Measurements from ENCODE around the gene PLXNB2.
A peak's percentile ranks its signal among the peaks of the same experiment; 100 is the strongest.

The PLXNB2 gene

GRCh38 chr22:50294319-50294656, 13.2 kb downstream of the PLXNB2 start:
- no peak for DNase-seq
- H3K27ac ChIP-seq (ENCODE audit: low read depth, low read length), result peak overlapping the region; percentile 73
- no peak overlapping the region for H4K12ac ChIP-seq (ENCODE audit: low read depth, low read length)
- WGBS (ENCODE audit: extremely low coverage, insufficient coverage, insufficient read length), result no CpG with 5 or more reads among the region's 5 CpGs
- no peak overlapping the region for H3K9ac ChIP-seq (ENCODE audit: low read length)
- peaks cover 23 to 27% of the 10 kb centered on the region in 2 experiments for H3K36me3 ChIP-seq (ENCODE audit: control insufficient read depth in 1 of 2, insufficient read depth in 2 of 2, low read length in 2 of 2)
- H2BK12ac ChIP-seq (ENCODE audit: low read length), result peak overlapping the region; percentile 19
- H2AFZ ChIP-seq (ENCODE audit: insufficient read depth, low read length, poor library complexity), result peak overlapping the region; percentile 11
- H3K18ac ChIP-seq (ENCODE audit: low read length), result peak overlapping the region; percentile 54
- peak overlapping the region; percentile 68 for H2BK5ac ChIP-seq (ENCODE audit: low read depth, low read length, poor library complexity)
- peak overlapping the region; percentile 80 for H3K14ac ChIP-seq (ENCODE audit: low read length)
- H3K4me1 ChIP-seq (ENCODE audit: control insufficient read depth in 1 of 2, insufficient read depth in 2 of 2, low read length in 2 of 2), result peaks cover 29 to 37% of the 10 kb centered on the region in 2 experiments
- peaks cover 15% of the 10 kb centered on the region for H3K79me2 ChIP-seq (ENCODE audit: control insufficient read depth, insufficient read depth, low read length, poor library complexity)
- H4K91ac ChIP-seq (ENCODE audit: low read depth, low read length), result peak overlapping the region; percentile 69
- H2AK5ac ChIP-seq (ENCODE audit: low read length), result peak overlapping the region; percentile 51
- peaks cover 25% of the 10 kb centered on the region for H3K79me1 ChIP-seq (ENCODE audit: low read length)
- H3K9me3 ChIP-seq (ENCODE audit: insufficient read depth, low read depth, low read length), result peaks cover 4% of the 10 kb centered on the region
- no peaks in the 10 kb centered on the region for H3K27me3 ChIP-seq (ENCODE audit: insufficient read depth, low read length)
- no peak overlapping the region for H3K4ac ChIP-seq (ENCODE audit: low read depth, low read length)
- no peak overlapping the region for H3K23ac ChIP-seq (ENCODE audit: low read length)
- no peak overlapping the region for H3K4me3 ChIP-seq (ENCODE audit: low read depth, low read length)
- peak overlapping the region; percentile 10 for H4K8ac ChIP-seq (ENCODE audit: low read depth, low read length)
- H3K4me2 ChIP-seq (ENCODE audit: low read length), result no peak overlapping the region
- H2BK120ac ChIP-seq (ENCODE audit: insufficient read depth, low read length, poor library complexity), result peak overlapping the region; percentile 49

GRCh38 chr22:50293441-50294318, 13.8 kb downstream of the PLXNB2 start:
- H3K14ac ChIP-seq (ENCODE audit: low read length), result peak overlapping the region; percentile 80
- peak overlapping the region; percentile 90 for H3K27ac ChIP-seq (ENCODE audit: low read depth, low read length)
- H3K9me3 ChIP-seq (ENCODE audit: insufficient read depth, low read depth, low read length), result peaks cover 4% of the 10 kb centered on the region
- peaks cover 22% of the 10 kb centered on the region for H3K79me1 ChIP-seq (ENCODE audit: low read length)
- no peaks in the 10 kb centered on the region for H3K27me3 ChIP-seq (ENCODE audit: insufficient read depth, low read length)
- H3K4me3 ChIP-seq (ENCODE audit: low read depth, low read length), result no peak overlapping the region
- H3K23ac ChIP-seq (ENCODE audit: low read length), result no peak overlapping the region
- H2BK120ac ChIP-seq (ENCODE audit: insufficient read depth, low read length, poor library complexity), result peak overlapping the region; percentile 91
- peak overlapping the region; percentile 21 for H3K4ac ChIP-seq (ENCODE audit: low read depth, low read length)
- WGBS (ENCODE audit: extremely low coverage, insufficient coverage, insufficient read length), result no CpG with 5 or more reads among the region's 42 CpGs
- peak overlapping the region; percentile 82 for H4K91ac ChIP-seq (ENCODE audit: low read depth, low read length)
- peaks cover 27 to 34% of the 10 kb centered on the region in 2 experiments for H3K4me1 ChIP-seq (ENCODE audit: control insufficient read depth in 1 of 2, insufficient read depth in 2 of 2, low read length in 2 of 2)
- peak overlapping the region; percentile 68 for H2AFZ ChIP-seq (ENCODE audit: insufficient read depth, low read length, poor library complexity)
- H3K18ac ChIP-seq (ENCODE audit: low read length), result peak overlapping the region; percentile 54
- H2BK12ac ChIP-seq (ENCODE audit: low read length), result peak overlapping the region; percentile 19
- peak overlapping the region; percentile 18 for H4K8ac ChIP-seq (ENCODE audit: low read depth, low read length)
- peaks cover 29 to 33% of the 10 kb centered on the region in 2 experiments for H3K36me3 ChIP-seq (ENCODE audit: control insufficient read depth in 1 of 2, insufficient read depth in 2 of 2, low read length in 2 of 2)
- H3K9ac ChIP-seq (ENCODE audit: low read length), result no peak overlapping the region
- DNase-seq, result peak; percentile 78 to 89
- peak overlapping the region; percentile 51 for H2AK5ac ChIP-seq (ENCODE audit: low read length)
- H3K79me2 ChIP-seq (ENCODE audit: control insufficient read depth, insufficient read depth, low read length, poor library complexity), result peaks cover 13% of the 10 kb centered on the region
- H3K4me2 ChIP-seq (ENCODE audit: low read length), result peak overlapping the region; percentile 64
- H4K12ac ChIP-seq (ENCODE audit: low read depth, low read length), result no peak overlapping the region
- peak overlapping the region; percentile 68 for H2BK5ac ChIP-seq (ENCODE audit: low read depth, low read length, poor library complexity)

- Histone ChIP-seq H3K14ac (ENCODE audit: low read length) (peak overlapping the region; percentile 60), H4K12ac (ENCODE audit: low read depth, low read length) (peak overlapping the region; percentile 72), H3K9me3 (ENCODE audit: insufficient read depth, low read depth, low read length) (peaks cover 4% of the 10 kb centered on the region), H2AK5ac (ENCODE audit: low read length) (peak overlapping the region; percentile 66), H3K36me3 (ENCODE audit: control insufficient read depth in 1 of 2, insufficient read depth in 2 of 2, low read length in 2 of 2) (peaks cover 38 to 41% of the 10 kb centered on the region in 2 experiments), H3K4me3 (ENCODE audit: low read depth, low read length) (peak overlapping the region; percentile 26), H2AFZ (ENCODE audit: insufficient read depth, low read length, poor library complexity) (peak overlapping the region; percentile 4), H3K4ac (ENCODE audit: low read depth, low read length) (peak overlapping the region; percentile 77), H3K23ac (ENCODE audit: low read length) (no peak overlapping the region), H3K79me2 (ENCODE audit: control insufficient read depth, insufficient read depth, low read length, poor library complexity) (peaks cover 13% of the 10 kb centered on the region), H2BK5ac (ENCODE audit: low read depth, low read length, poor library complexity) (peak overlapping the region; percentile 54), H2BK12ac (ENCODE audit: low read length) (peak overlapping the region; percentile 58), H3K18ac (ENCODE audit: low read length) (peak overlapping the region; percentile 86), H3K9ac (ENCODE audit: low read length) (peak overlapping the region; percentile 3), H3K4me1 (ENCODE audit: control insufficient read depth in 1 of 2, insufficient read depth in 2 of 2, low read length in 2 of 2) (peaks cover 27 to 34% of the 10 kb centered on the region in 2 experiments), H3K4me2 (ENCODE audit: low read length) (peak overlapping the region; percentile 64), H3K79me1 (ENCODE audit: low read length) (peaks cover 22% of the 10 kb centered on the region), H3K27ac (ENCODE audit: low read depth, low read length) (peak overlapping the region; percentile 90), H4K91ac (ENCODE audit: low read depth, low read length) (peak overlapping the region; percentile 82), H4K8ac (ENCODE audit: low read depth, low read length) (peak overlapping the region; percentile 71), H3K27me3 (ENCODE audit: insufficient read depth, low read length) (no peaks in the 10 kb centered on the region), H2BK120ac (ENCODE audit: insufficient read depth, low read length, poor library complexity) (peak overlapping the region; percentile 91)
- peak; percentile 88 for DNase-seq
- no CpG with 5 or more reads among the region's 29 CpGs for WGBS (ENCODE audit: extremely low coverage, insufficient coverage, insufficient read length)
These were observed 14.6 kb downstream of the PLXNB2 start for GRCh38 chr22:50292643-50293440.

GRCh38 chr22:50289942-50290630, 17.4 kb downstream of the PLXNB2 start:
- H3K79me1 ChIP-seq (ENCODE audit: low read length), result peaks cover 20% of the 10 kb centered on the region
- H4K91ac ChIP-seq (ENCODE audit: low read depth, low read length), result no peak overlapping the region
- H2BK120ac ChIP-seq (ENCODE audit: insufficient read depth, low read length, poor library complexity), result no peak overlapping the region
- no CpG with 5 or more reads among the region's 37 CpGs for WGBS (ENCODE audit: extremely low coverage, insufficient coverage, insufficient read length)
- no peak overlapping the region for H3K27ac ChIP-seq (ENCODE audit: low read depth, low read length)
- H3K18ac ChIP-seq (ENCODE audit: low read length), result peak overlapping the region; percentile 21
- no peak overlapping the region for H3K9ac ChIP-seq (ENCODE audit: low read length)
- H3K36me3 ChIP-seq (ENCODE audit: control insufficient read depth in 1 of 2, insufficient read depth in 2 of 2, low read length in 2 of 2), result peaks cover 60 to 64% of the 10 kb centered on the region in 2 experiments
- no peak overlapping the region for H3K4ac ChIP-seq (ENCODE audit: low read depth, low read length)
- peaks cover 13% of the 10 kb centered on the region for H3K79me2 ChIP-seq (ENCODE audit: control insufficient read depth, insufficient read depth, low read length, poor library complexity)
- H2BK12ac ChIP-seq (ENCODE audit: low read length), result no peak overlapping the region
- no peak overlapping the region for H3K23ac ChIP-seq (ENCODE audit: low read length)
- no peak overlapping the region for H3K4me2 ChIP-seq (ENCODE audit: low read length)
- peak in 1 of 2 donors; percentile 67 for DNase-seq
- no peaks in the 10 kb centered on the region for H3K9me3 ChIP-seq (ENCODE audit: insufficient read depth, low read depth, low read length)
- H3K27me3 ChIP-seq (ENCODE audit: insufficient read depth, low read length), result no peaks in the 10 kb centered on the region
- H2AFZ ChIP-seq (ENCODE audit: insufficient read depth, low read length, poor library complexity), result no peak overlapping the region
- no peak overlapping the region for H4K12ac ChIP-seq (ENCODE audit: low read depth, low read length)
- H2BK5ac ChIP-seq (ENCODE audit: low read depth, low read length, poor library complexity), result no peak overlapping the region
- no peak overlapping the region for H2AK5ac ChIP-seq (ENCODE audit: low read length)
- peaks cover 18 to 21% of the 10 kb centered on the region in 2 experiments for H3K4me1 ChIP-seq (ENCODE audit: control insufficient read depth in 1 of 2, insufficient read depth in 2 of 2, low read length in 2 of 2)
- H3K14ac ChIP-seq (ENCODE audit: low read length), result no peak overlapping the region
- no peak overlapping the region for H3K4me3 ChIP-seq (ENCODE audit: low read depth, low read length)
- no peak overlapping the region for H4K8ac ChIP-seq (ENCODE audit: low read depth, low read length)

Data from trophoblast cell (in vitro differentiated cells and primary cell).